ENCODE measurements around the gene TMEM120A. TPM values are rescaled to one million over a fixed set of nuclear protein-coding genes. Genes with fewer than 3 reads are reported as not detected.

TMEM120A gene
- total RNA-seq, 4 donors from 2014 or later, result 55.2 to 113 (median 79.0) TPM

GRCh38 chr7:75991531-75992082 lies 2.8 kb downstream of the TMEM120A start:
- TF ChIP-seq CTCF (IDR thresholded peaks at IDR 0.05; ENCODE audit: low read depth), result no peak

- TF ChIP-seq CTCF (IDR thresholded peaks at IDR 0.05; ENCODE audit: low read depth), result no peak
Measured at GRCh38 chr7:75989500-75990388, 4.7 kb downstream of the TMEM120A start.

- TF ChIP-seq CTCF (IDR thresholded peaks at IDR 0.05; ENCODE audit: low read depth), result no peak
Measured at GRCh38 chr7:75988568-75989499, 5.6 kb downstream of the TMEM120A start.

GRCh38 chr7:75987805-75988567 lies 6.4 kb downstream of the TMEM120A start:
- TF ChIP-seq CTCF (IDR thresholded peaks at IDR 0.05; ENCODE audit: low read depth), result no peak

GRCh38 chr7:75987026-75987804 lies 7.2 kb downstream of the TMEM120A start:
- TF ChIP-seq CTCF (IDR thresholded peaks at IDR 0.05; ENCODE audit: low read depth), result no peak

GRCh38 chr7:75986147-75986781 lies 8.1 kb downstream of the TMEM120A start:
- no peak for TF ChIP-seq CTCF (IDR thresholded peaks at IDR 0.05; ENCODE audit: low read depth)

Data from subcutaneous adipose tissue (tissue), 4 donors.